Measurements from ENCODE around the gene ELMO2.
A peak's percentile ranks its signal among the peaks of the same experiment; 100 is the strongest.

ELMO2 gene

GRCh38 chr20:46349742-46350056 lies 56.7 kb downstream of the ELMO2 start:
- H3K27me3 ChIP-seq (ENCODE audit: insufficient read depth, poor library complexity, severe bottlenecking): no peaks in the 10 kb centered on the region
- H3K4me3 ChIP-seq (replicated peaks; ENCODE audit: insufficient read depth, low read length): no peak overlapping the region
- TF ChIP-seq POLR2AphosphoS5 (IDR thresholded peaks at IDR 0.05; ENCODE audit: low read depth) (no peak), GABPA (IDR thresholded peaks at IDR 0.05; ENCODE audit: low read depth) (no peak), SPI1 (IDR thresholded peaks at IDR 0.05; ENCODE audit: borderline replicate concordance, low read depth) (no peak)
- TF ChIP-seq, protein P1, sequence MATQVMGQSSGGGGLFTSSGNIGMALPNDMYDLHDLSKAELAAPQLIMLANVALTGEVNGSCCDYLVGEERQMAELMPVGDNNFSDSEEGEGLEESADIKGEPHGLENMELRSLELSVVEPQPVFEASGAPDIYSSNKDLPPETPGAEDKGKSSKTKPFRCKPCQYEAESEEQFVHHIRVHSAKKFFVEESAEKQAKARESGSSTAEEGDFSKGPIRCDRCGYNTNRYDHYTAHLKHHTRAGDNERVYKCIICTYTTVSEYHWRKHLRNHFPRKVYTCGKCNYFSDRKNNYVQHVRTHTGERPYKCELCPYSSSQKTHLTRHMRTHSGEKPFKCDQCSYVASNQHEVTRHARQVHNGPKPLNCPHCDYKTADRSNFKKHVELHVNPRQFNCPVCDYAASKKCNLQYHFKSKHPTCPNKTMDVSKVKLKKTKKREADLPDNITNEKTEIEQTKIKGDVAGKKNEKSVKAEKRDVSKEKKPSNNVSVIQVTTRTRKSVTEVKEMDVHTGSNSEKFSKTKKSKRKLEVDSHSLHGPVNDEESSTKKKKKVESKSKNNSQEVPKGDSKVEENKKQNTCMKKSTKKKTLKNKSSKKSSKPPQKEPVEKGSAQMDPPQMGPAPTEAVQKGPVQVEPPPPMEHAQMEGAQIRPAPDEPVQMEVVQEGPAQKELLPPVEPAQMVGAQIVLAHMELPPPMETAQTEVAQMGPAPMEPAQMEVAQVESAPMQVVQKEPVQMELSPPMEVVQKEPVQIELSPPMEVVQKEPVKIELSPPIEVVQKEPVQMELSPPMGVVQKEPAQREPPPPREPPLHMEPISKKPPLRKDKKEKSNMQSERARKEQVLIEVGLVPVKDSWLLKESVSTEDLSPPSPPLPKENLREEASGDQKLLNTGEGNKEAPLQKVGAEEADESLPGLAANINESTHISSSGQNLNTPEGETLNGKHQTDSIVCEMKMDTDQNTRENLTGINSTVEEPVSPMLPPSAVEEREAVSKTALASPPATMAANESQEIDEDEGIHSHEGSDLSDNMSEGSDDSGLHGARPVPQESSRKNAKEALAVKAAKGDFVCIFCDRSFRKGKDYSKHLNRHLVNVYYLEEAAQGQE (IDR thresholded peaks at IDR 0.05; ENCODE audit: insufficient replicate concordance, low read depth): no peak
- TF ChIP-seq, protein P2, sequence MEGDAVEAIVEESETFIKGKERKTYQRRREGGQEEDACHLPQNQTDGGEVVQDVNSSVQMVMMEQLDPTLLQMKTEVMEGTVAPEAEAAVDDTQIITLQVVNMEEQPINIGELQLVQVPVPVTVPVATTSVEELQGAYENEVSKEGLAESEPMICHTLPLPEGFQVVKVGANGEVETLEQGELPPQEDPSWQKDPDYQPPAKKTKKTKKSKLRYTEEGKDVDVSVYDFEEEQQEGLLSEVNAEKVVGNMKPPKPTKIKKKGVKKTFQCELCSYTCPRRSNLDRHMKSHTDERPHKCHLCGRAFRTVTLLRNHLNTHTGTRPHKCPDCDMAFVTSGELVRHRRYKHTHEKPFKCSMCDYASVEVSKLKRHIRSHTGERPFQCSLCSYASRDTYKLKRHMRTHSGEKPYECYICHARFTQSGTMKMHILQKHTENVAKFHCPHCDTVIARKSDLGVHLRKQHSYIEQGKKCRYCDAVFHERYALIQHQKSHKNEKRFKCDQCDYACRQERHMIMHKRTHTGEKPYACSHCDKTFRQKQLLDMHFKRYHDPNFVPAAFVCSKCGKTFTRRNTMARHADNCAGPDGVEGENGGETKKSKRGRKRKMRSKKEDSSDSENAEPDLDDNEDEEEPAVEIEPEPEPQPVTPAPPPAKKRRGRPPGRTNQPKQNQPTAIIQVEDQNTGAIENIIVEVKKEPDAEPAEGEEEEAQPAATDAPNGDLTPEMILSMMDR (IDR thresholded peaks at IDR 0.05; ENCODE audit: insufficient read depth, low read length): no peak
- no peak overlapping the region for H3K27ac ChIP-seq (replicated peaks)
- no peak for DNase-seq (ENCODE audit: low read depth in 1 of 2, low spot score in 1 of 2)

- H3K27ac ChIP-seq (replicated peaks): no peak overlapping the region
- no peak overlapping the region for H3K4me3 ChIP-seq (replicated peaks; ENCODE audit: insufficient read depth, low read length)
- TF ChIP-seq, protein P1 (IDR thresholded peaks at IDR 0.05; ENCODE audit: insufficient replicate concordance, low read depth): no peak
- TF ChIP-seq, protein P2 (IDR thresholded peaks at IDR 0.05; ENCODE audit: insufficient read depth, low read length): peak; percentile 33
- TF ChIP-seq SPI1 (IDR thresholded peaks at IDR 0.05; ENCODE audit: borderline replicate concordance, low read depth) (no peak), POLR2AphosphoS5 (IDR thresholded peaks at IDR 0.05; ENCODE audit: low read depth) (no peak), GABPA (IDR thresholded peaks at IDR 0.05; ENCODE audit: low read depth) (no peak)
- no peaks in the 10 kb centered on the region for H3K27me3 ChIP-seq (ENCODE audit: insufficient read depth, poor library complexity, severe bottlenecking)
- DNase-seq (ENCODE audit: low read depth in 1 of 2, low spot score in 1 of 2): peak in 1 of 2 experiments; percentile 42
Observed at GRCh38 chr20:46349035-46349741, 57.2 kb downstream of the ELMO2 start.

- TF ChIP-seq POLR2AphosphoS5 (IDR thresholded peaks at IDR 0.05; ENCODE audit: low read depth) (no peak), GABPA (IDR thresholded peaks at IDR 0.05; ENCODE audit: low read depth) (no peak), SPI1 (IDR thresholded peaks at IDR 0.05; ENCODE audit: borderline replicate concordance, low read depth) (no peak)
- TF ChIP-seq, protein P1 (IDR thresholded peaks at IDR 0.05; ENCODE audit: insufficient replicate concordance, low read depth): no peak
- TF ChIP-seq, protein P2 (IDR thresholded peaks at IDR 0.05; ENCODE audit: insufficient read depth, low read length): no peak
- DNase-seq (ENCODE audit: low read depth in 1 of 2, low spot score in 1 of 2): no peak
- Histone ChIP-seq H3K27ac (replicated peaks) (no peak overlapping the region), H3K27me3 (ENCODE audit: insufficient read depth, poor library complexity, severe bottlenecking) (no peaks in the 10 kb centered on the region), H3K4me3 (replicated peaks; ENCODE audit: insufficient read depth, low read length) (no peak overlapping the region)
Observed at GRCh38 chr20:46347841-46348803, 58.3 kb downstream of the ELMO2 start.
